ENCODE data around the gene CDH20. TPM values are rescaled to one million over a fixed set of nuclear protein-coding genes. Genes with fewer than 3 reads are reported as not detected.

The CDH20 gene
- total RNA-seq, 2 donors from 2014 or later, result not detected

DNA sequence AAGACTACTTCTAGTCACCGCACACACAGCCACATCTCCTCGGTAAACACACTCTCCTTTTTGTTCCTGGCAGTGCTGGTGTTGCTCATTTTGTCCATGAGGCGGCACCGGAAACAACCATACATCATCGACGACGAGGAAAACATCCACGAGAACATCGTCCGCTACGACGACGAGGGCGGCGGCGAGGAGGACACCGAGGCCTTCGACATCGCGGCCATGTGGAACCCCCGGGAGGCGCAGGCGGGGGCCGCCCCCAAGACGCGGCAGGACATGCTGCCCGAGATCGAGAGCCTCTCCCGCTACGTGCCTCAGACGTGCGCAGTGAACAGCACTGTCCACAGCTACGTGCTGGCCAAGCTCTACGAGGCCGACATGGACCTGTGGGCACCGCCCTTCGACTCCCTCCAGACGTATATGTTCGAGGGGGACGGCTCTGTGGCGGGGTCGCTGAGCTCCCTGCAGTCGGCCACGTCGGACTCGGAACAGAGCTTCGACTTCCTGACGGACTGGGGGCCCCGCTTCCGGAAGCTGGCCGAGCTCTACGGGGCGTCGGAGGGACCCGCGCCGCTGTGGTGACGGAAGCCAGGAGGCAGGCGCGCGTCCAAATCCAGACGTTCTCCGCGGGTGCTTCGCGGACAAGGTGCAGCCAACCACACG lies 221.0 kb downstream of the CDH20 start:
- Histone ChIP-seq H3K9me3 (no peaks in the 10 kb centered on the region), H3K4me3 (no peak overlapping the region), H3K9ac (ENCODE audit: low read depth in 2 of 2, low read length in 2 of 2) (no peak overlapping the region), H3K27me3 (no peaks in the 10 kb centered on the region), H3K4me1 (no peaks in the 10 kb centered on the region), H3K27ac (no peak overlapping the region), H3K36me3 (no peaks in the 10 kb centered on the region)
- intact Hi-C loops (cut with DNase I), result loop anchor here (10.0 kb wide), 1 partner anchor 351 kb away; no protein-coding TSS in a partner anchor
- TF ChIP-seq, protein P1, sequence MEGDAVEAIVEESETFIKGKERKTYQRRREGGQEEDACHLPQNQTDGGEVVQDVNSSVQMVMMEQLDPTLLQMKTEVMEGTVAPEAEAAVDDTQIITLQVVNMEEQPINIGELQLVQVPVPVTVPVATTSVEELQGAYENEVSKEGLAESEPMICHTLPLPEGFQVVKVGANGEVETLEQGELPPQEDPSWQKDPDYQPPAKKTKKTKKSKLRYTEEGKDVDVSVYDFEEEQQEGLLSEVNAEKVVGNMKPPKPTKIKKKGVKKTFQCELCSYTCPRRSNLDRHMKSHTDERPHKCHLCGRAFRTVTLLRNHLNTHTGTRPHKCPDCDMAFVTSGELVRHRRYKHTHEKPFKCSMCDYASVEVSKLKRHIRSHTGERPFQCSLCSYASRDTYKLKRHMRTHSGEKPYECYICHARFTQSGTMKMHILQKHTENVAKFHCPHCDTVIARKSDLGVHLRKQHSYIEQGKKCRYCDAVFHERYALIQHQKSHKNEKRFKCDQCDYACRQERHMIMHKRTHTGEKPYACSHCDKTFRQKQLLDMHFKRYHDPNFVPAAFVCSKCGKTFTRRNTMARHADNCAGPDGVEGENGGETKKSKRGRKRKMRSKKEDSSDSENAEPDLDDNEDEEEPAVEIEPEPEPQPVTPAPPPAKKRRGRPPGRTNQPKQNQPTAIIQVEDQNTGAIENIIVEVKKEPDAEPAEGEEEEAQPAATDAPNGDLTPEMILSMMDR (IDR thresholded peaks at IDR 0.05), result no peak
- DNase-seq, result no peak

DNA sequence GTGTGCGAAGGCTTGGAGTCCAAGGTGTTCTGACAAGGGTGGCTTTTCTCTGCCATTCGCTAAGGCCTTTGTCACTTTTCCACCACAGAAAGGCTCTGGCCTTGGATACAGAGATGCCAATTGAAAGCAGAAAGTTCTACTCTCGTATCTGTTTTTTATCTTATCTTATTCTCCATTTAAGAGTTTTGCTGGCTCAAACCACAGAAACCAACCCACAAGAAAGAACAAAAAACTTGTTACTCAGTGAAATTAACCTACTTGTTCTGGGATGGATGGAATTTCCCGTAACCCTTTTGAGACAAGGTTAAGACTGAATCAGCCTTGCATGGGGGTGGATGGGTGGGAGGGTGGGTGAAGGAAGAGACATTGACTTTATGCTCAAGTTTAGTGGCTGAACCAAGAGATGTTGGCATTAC lies 221.7 kb downstream of the CDH20 start:
- no peak overlapping the region for H3K27ac ChIP-seq
- TF ChIP-seq, protein P1 (IDR thresholded peaks at IDR 0.05), result no peak

DNA sequence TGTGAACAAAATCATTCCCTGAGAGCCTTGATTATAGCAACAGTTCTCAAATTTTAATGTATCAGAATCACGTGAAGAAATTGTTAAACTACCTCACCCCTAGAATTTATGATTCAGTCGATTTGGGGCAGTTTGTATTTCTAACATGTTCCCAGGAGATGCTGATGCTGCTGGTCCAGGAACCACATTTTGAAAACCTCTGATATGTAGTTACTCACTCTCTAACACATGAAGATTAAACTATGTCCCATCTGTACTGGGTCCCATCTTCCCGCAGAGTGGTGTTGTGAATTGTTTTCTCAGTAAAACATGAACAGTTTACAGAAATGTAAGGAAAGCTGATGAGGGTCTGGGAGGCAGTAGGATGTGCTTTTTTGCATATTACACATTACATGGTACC lies 223.1 kb downstream of the CDH20 start:
- no peaks in the 10 kb centered on the region for H3K36me3 ChIP-seq
- H3K4me1 ChIP-seq, result no peaks in the 10 kb centered on the region
- no peak overlapping the region for H3K27ac ChIP-seq
- no peak overlapping the region for H3K9ac ChIP-seq (ENCODE audit: low read depth in 2 of 2, low read length in 2 of 2)
- intact Hi-C loops (cut with DNase I), result loop anchor here (10.0 kb wide), 1 partner anchor 348 kb away; no protein-coding TSS in a partner anchor
- H3K4me3 ChIP-seq, result no peak overlapping the region
- no peak for DNase-seq
- no peaks in the 10 kb centered on the region for H3K27me3 ChIP-seq
- no peaks in the 10 kb centered on the region for H3K9me3 ChIP-seq
- TF ChIP-seq, protein P1 (IDR thresholded peaks at IDR 0.05), result no peak

More for the DNA sequence above, 221.7 kb downstream of the CDH20 start:
- H3K36me3 ChIP-seq, result no peaks in the 10 kb centered on the region
- H3K4me1 ChIP-seq, result no peaks in the 10 kb centered on the region
- intact Hi-C loops (cut with DNase I), result loop anchor here (10.0 kb wide), 1 partner anchor 350 kb away; no protein-coding TSS in a partner anchor
- DNase-seq, result no peak
- no peaks in the 10 kb centered on the region for H3K27me3 ChIP-seq
- H3K4me3 ChIP-seq, result no peak overlapping the region
- H3K9me3 ChIP-seq, result no peaks in the 10 kb centered on the region
- no peak overlapping the region for H3K9ac ChIP-seq (ENCODE audit: low read depth in 2 of 2, low read length in 2 of 2)

DNA sequence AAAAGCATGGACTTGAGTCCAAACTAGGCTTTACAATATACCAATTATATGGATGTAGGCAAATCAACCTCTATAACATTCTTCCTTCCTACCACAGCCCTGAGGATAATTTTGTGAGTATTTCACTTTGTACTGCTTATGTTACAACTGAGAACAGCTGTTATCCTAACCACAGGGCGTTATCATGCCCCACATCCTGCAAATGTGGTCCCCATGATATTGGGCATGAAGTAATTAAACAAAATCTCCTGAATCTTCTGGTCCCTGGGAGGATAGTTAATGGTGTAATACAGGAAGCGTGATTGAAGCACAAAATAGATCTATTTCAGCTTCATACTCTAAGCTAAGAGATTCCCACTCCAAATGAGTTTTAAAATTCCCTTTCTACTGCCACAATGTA lies 223.6 kb downstream of the CDH20 start:
- H3K9ac ChIP-seq (ENCODE audit: low read depth in 2 of 2, low read length in 2 of 2), result no peak overlapping the region
- DNase-seq, result no peak
- no peaks in the 10 kb centered on the region for H3K4me1 ChIP-seq
- no peak overlapping the region for H3K4me3 ChIP-seq
- no peaks in the 10 kb centered on the region for H3K9me3 ChIP-seq
- no peaks in the 10 kb centered on the region for H3K36me3 ChIP-seq
- H3K27ac ChIP-seq, result no peak overlapping the region
- no peaks in the 10 kb centered on the region for H3K27me3 ChIP-seq
- intact Hi-C loops (cut with DNase I), result loop anchor here (10.0 kb wide), 1 partner anchor 348 kb away; no protein-coding TSS in a partner anchor
- TF ChIP-seq, protein P1 (IDR thresholded peaks at IDR 0.05), result no peak

DNA sequence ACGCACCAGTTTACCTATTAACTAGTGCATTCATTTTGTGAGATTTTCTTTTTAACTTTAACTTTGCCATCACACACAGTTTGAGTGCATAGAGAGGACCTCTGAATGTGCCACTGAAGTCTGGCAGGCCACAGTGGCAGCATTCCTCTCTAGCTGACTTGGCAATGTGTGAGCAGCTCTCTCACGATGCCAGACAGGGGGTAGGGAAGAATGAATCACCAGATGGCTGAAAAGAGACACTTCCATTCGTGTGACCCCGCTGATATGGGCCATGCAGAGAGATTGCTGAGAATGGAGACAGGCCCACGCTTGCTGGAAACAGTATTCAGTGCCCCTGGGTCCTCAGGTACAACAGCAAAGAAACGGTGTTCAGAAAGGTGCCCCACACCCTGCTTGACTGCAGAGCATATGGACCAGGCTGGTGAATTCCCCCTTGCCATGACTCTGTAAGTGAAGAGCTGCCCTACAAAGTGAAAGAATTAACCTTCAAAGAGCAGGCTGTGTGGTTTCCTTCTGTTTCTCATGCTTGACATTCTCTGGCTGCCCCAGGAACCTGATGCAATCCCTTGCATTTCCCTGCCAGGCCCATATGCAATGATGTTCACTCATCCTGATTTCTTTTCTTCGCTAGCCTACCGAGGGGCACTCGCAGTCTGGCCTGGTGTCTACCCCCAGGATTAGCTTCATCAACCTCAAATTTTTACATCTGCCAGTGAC lies 236.1 kb downstream of the CDH20 start:
- H3K4me1 ChIP-seq, result no peaks in the 10 kb centered on the region
- no peaks in the 10 kb centered on the region for H3K36me3 ChIP-seq
- H3K9ac ChIP-seq (ENCODE audit: low read depth in 2 of 2, low read length in 2 of 2), result no peak overlapping the region
- H3K4me3 ChIP-seq, result no peak overlapping the region
- no peaks in the 10 kb centered on the region for H3K9me3 ChIP-seq
- TF ChIP-seq, protein P1 (IDR thresholded peaks at IDR 0.05), result no peak
- intact Hi-C loops (cut with DNase I), result no loop called here
- H3K27ac ChIP-seq, result no peak overlapping the region
- DNase-seq, result no peak
- H3K27me3 ChIP-seq, result no peaks in the 10 kb centered on the region

Measured in colonic mucosa (tissue), 4 donors.